HCT116 (cell line): Measurements from ENCODE around the gene CBFA2T2. TPM values are rescaled to one million over a fixed set of nuclear protein-coding genes. Genes with fewer than 3 reads are reported as not detected.

ENCODE experiments used
- ATAC-seq: fragments of 200-7000 bp; cut with Tn5 transposase; 2 replicates; pipeline ENCODE4 v1.9.1; 2020; ENCODE audit warnings: mild to moderate bottlenecking, moderate library complexity
- BruUV-seq: library from RNA; stranded (reverse); fragments of 400-500 nt; replicated peaks from 2 replicates; lab custom pipeline; 2021; lab: Mats Ljungman, UMichigan
- CTCF ChIA-PET: fragments of 300-600 bp; sonication (Branson Sonifier 250); formaldehyde crosslinking; loops from one replicate; lab custom pipeline; 2021; ENCODE audit warnings: antibody characterized with exemption; lab: Charles Lee
- POLR2A ChIA-PET: fragments of 300-600, 350-600 bp; sonication (Branson Sonifier 250); formaldehyde crosslinking; loops from one replicate; lab custom pipeline; 2021; ENCODE audit warnings: antibody characterized with exemption; lab: Charles Lee
- RAD21 ChIA-PET, 2 experiments: fragments of 300-600 bp; sonication (Branson Sonifier 250); formaldehyde crosslinking; loops; one replicate each; lab custom pipeline; 2023; ENCODE audit warnings: low total read pairs in 2 of 2; ENCODE audit not compliant: uncharacterized antibody in 2 of 2, unreplicated experiment in 2 of 2, low non-redundant PET in 1 of 2; lab: Charles Lee
- DNase-seq: peaks from one replicate; pipeline ENCODE4 v3.0.0-alpha.2; 2010; ENCODE audit warnings: low read depth, low spot score
- H2AFZ ChIP-seq: fragments of 200-600 bp; shearing (Covaris generic), sonication (generic); 2 replicates; pipeline ENCODE4 v1.6.1; 2017; ENCODE audit warnings: low read depth, mixed run types, mixed read lengths, antibody characterized with exemption, low read length; ENCODE audit not compliant: poor library complexity, severe bottlenecking
- H3K27ac ChIP-seq: 2 replicates; pipeline ENCODE4 v1.5.1; 2012; ENCODE audit warnings: low read depth, low read length
- H3K27me3 ChIP-seq: fragments of 200-600 bp; sonication (generic); 2 replicates; pipeline ENCODE4 v1.6.1; 2016; ENCODE audit warnings: mixed run types, low read length, mixed read lengths; ENCODE audit not compliant: insufficient read depth
- H3K36me3 ChIP-seq, 2 experiments: fragments of 200-500 bp in 1 of 2; fragments of 200-600 bp in 1 of 2; sonication (Bioruptor generic) in 1 of 2; sonication (generic) in 1 of 2; 2 replicates each; pipeline versions ENCODE4 v1.5.1 to v1.6.1; 2014 to 2016; ENCODE audit warnings: low read length in 2 of 2, inconsistent platforms in 1 of 2, mixed read lengths in 1 of 2, mixed run types in 1 of 2; ENCODE audit not compliant: insufficient read depth in 2 of 2, control insufficient read depth in 1 of 2
- H3K4me1 ChIP-seq, 2 experiments: fragments of 200-600 bp in 1 of 2; sonication (generic) in 1 of 2; 2 replicates each; pipeline versions ENCODE4 v1.5.1 to v1.6.1; 2012 to 2017; ENCODE audit warnings: low read length in 2 of 2, inconsistent platforms in 1 of 2, mild to moderate bottlenecking in 1 of 2, mixed read lengths in 1 of 2, mixed run types in 1 of 2, moderate library complexity in 1 of 2; ENCODE audit not compliant: insufficient read depth in 2 of 2, control insufficient read depth in 1 of 2
- H3K4me2 ChIP-seq: fragments of 200-600 bp; sonication (generic); 2 replicates; pipeline ENCODE4 v1.6.1; 2017; ENCODE audit warnings: mixed run types, low read length, mixed read lengths
- H3K4me3 ChIP-seq, 2 experiments: fragments of 200-600 bp in 1 of 2; sonication (generic) in 1 of 2; replicated peaks in 1 of 2; 2 replicates each; pipeline ENCODE4 v1.5.1; 2011 to 2016; ENCODE audit warnings: low read length in 2 of 2, control low read depth in 1 of 2, low read depth in 1 of 2, mild to moderate bottlenecking in 1 of 2, mixed read lengths in 1 of 2, mixed run types in 1 of 2
- H3K79me2 ChIP-seq: fragments of 200-600 bp; sonication (generic); 2 replicates; pipeline ENCODE4 v1.6.1; 2017; ENCODE audit warnings: mild to moderate bottlenecking, mixed run types, low read length, moderate library complexity, mixed read lengths; ENCODE audit not compliant: insufficient read depth
- H3K9ac ChIP-seq: fragments of 200-600 bp; sonication (generic); 2 replicates; pipeline ENCODE4 v1.6.1; 2016; ENCODE audit warnings: low read length, mixed read lengths
- H3K9me2 ChIP-seq: fragments of 200-600 bp; sonication (generic), shearing (Covaris generic); 2 replicates; pipeline ENCODE4 v1.6.1; 2017; ENCODE audit warnings: mixed run types, mild to moderate bottlenecking, moderate library complexity; ENCODE audit not compliant: insufficient read depth
- H3K9me3 ChIP-seq, 2 experiments: fragments of 200-500 bp in 1 of 2; fragments of 200-600 bp in 1 of 2; sonication (Bioruptor generic) in 1 of 2; sonication (generic) in 1 of 2; 2 replicates each; pipeline ENCODE4 v1.6.1; 2014 to 2017; ENCODE audit warnings: low read length in 2 of 2, mixed read lengths in 2 of 2, inconsistent platforms in 1 of 2, low read depth in 1 of 2, mild to moderate bottlenecking in 1 of 2, mixed run types in 1 of 2, moderate library complexity in 1 of 2; ENCODE audit not compliant: control insufficient read depth in 1 of 2, insufficient read depth in 1 of 2
- H4K20me1 ChIP-seq: fragments of 200-600 bp; sonication (generic), shearing (Covaris generic); 2 replicates; pipeline ENCODE4 v1.6.1; 2017; ENCODE audit warnings: mixed run types, mild to moderate bottlenecking, moderate library complexity; ENCODE audit not compliant: insufficient read depth
- CBX3 ChIP-seq: IDR thresholded peaks from 2 replicates; pipeline ENCODE4 v1.6.1; 2012; ENCODE audit warnings: low read depth
- CEBPB ChIP-seq: IDR thresholded peaks from 2 replicates; pipeline ENCODE4 v1.6.1; 2012; ENCODE audit warnings: low read depth
- EGR1 ChIP-seq: IDR thresholded peaks from 2 replicates; pipeline ENCODE4 v1.6.1; 2012; ENCODE audit warnings: low read depth
- ELF1 ChIP-seq: IDR thresholded peaks from 2 replicates; pipeline ENCODE4 v1.6.1; 2012; ENCODE audit warnings: low read depth, borderline replicate concordance
- EZH2phosphoT487 ChIP-seq: fragments of 200-600 bp; IDR thresholded peaks from 2 replicates; pipeline ENCODE4 v1.6.1; 2018; ENCODE audit warnings: antibody characterized with exemption, borderline replicate concordance
- FOSL1 ChIP-seq: IDR thresholded peaks from 2 replicates; pipeline ENCODE4 v1.6.1; 2012; ENCODE audit warnings: low read depth
- JUND ChIP-seq: IDR thresholded peaks from 2 replicates; pipeline ENCODE4 v1.6.1; 2012
- MAX ChIP-seq: IDR thresholded peaks from 2 replicates; pipeline ENCODE4 v1.6.1; 2012
- POLR2A ChIP-seq: IDR thresholded peaks from 2 replicates; pipeline ENCODE4 v1.7.0; 2011; ENCODE audit warnings: borderline replicate concordance; ENCODE audit not compliant: insufficient read depth, insufficient read length; ENCODE audit errors: extremely low read depth
- POLR2AphosphoS5 ChIP-seq: IDR thresholded peaks from 2 replicates; pipeline ENCODE4 v1.6.1; 2011; ENCODE audit warnings: mild to moderate bottlenecking, low read depth, low read length, moderate library complexity
- RAD21 ChIP-seq: IDR thresholded peaks from 2 replicates; pipeline ENCODE4 v1.6.1; 2012; ENCODE audit warnings: low read depth, mild to moderate bottlenecking
- REST ChIP-seq: IDR thresholded peaks from 2 replicates; pipeline ENCODE4 v1.6.1; 2012; ENCODE audit warnings: low read depth
- SIN3A ChIP-seq: IDR thresholded peaks from 2 replicates; pipeline ENCODE4 v1.6.1; 2012; ENCODE audit warnings: low read depth
- SRF ChIP-seq: IDR thresholded peaks from 2 replicates; pipeline ENCODE4 v1.6.1; 2012; ENCODE audit warnings: low read depth
- TCF7L2 ChIP-seq: IDR thresholded peaks from 2 replicates; pipeline ENCODE4 v1.7.0; 2011; ENCODE audit warnings: borderline replicate concordance, inconsistent platforms; ENCODE audit not compliant: insufficient read depth, insufficient read length; ENCODE audit errors: extremely low read depth
- YY1 ChIP-seq: IDR thresholded peaks from 2 replicates; pipeline ENCODE4 v1.6.1; 2011; ENCODE audit warnings: low read length, low read depth, moderate library complexity, mild to moderate bottlenecking; ENCODE audit not compliant: insufficient replicate concordance; ENCODE audit errors: extremely low read depth
- ZBTB33 ChIP-seq: IDR thresholded peaks from 2 replicates; pipeline ENCODE4 v1.6.1; 2011; ENCODE audit warnings: mild to moderate bottlenecking, low read length, moderate library complexity; ENCODE audit not compliant: insufficient replicate concordance; ENCODE audit errors: extremely low read depth
- ZFX ChIP-seq: fragments of 450-650 bp; IDR thresholded peaks from 2 replicates; pipeline ENCODE4 v1.6.1; 2017
- intact Hi-C: fragments of 100-400 bp; cut with micrococcal nuclease; formaldehyde crosslinking; loops from 2 replicates; pipeline ENCODE4 v1.10.0; 2022
- total RNA-seq: library from RNA; stranded (reverse); gene quantifications from one replicate; pipeline ENCODE4 v1.2.1, GENCODE V29; 2021; ENCODE audit not compliant: unreplicated experiment
- TF ChIP-seq, protein P1 (sequence below): IDR thresholded peaks from 2 replicates; pipeline ENCODE4 v1.6.1; 2012

The CBFA2T2 gene
- total RNA-seq, 1 experiment from 2014 or later: 8.0 TPM

GRCh38 chr20:33677991-33678702, 188.3 kb downstream of the CBFA2T2 start (continued):
- no peak for TF ChIP-seq REST

DNA sequence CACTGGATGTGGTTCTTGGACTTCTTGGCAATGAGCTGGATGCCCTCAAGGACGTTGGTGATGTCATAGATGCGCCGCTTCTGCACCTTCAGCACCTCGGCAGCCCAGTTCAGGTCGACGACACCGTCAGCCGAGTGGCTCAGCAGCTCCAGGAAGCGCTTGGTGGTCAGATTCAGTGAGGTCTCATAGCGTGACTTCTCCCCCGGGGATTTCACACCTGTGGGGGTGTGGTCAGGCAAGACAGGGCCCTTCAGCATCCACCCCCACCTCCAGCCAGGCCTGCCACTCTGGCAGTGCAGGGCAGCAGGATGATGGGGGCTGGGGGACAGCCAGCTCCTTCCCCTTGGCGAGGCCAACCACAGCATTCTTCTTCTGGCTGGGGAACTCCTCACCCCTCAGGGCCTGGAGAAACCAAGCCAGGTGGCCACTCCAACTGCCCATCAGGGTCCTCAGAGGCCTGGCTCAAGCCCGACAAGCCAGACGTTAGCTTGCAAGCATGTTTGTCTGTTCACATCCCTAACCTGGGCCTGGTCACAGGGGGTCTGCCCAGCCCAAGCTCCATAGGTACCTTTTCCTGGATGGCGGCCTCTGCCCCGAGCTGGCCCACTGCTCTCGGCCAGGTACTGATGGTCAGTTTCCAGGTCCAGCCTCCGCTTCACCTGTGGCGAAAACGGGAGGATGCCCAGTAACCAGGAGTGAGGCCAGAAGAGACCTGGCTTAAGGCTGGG, 190.0 kb downstream of the CBFA2T2 start:
- no peak for TF ChIP-seq POLR2AphosphoS5
- no peak for TF ChIP-seq ZBTB33
- TF ChIP-seq CBX3: no peak
- no peak for TF ChIP-seq EGR1
- TF ChIP-seq, protein P1, sequence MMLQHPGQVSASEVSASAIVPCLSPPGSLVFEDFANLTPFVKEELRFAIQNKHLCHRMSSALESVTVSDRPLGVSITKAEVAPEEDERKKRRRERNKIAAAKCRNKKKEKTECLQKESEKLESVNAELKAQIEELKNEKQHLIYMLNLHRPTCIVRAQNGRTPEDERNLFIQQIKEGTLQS: no peak
- no peak for TF ChIP-seq EZH2phosphoT487
- no peak for TF ChIP-seq CEBPB
- TF ChIP-seq POLR2A: no peak
- TF ChIP-seq SRF: no peak
- TF ChIP-seq ELF1: no peak
- TF ChIP-seq RAD21: no peak
- TF ChIP-seq JUND: no peak
- TF ChIP-seq SIN3A: no peak
- TF ChIP-seq FOSL1: no peak
- TF ChIP-seq MAX: no peak
- no peak for TF ChIP-seq ZFX
- no peak for TF ChIP-seq YY1
- TF ChIP-seq TCF7L2: no peak
- Histone ChIP-seq H3K9ac (no peak overlapping the region), H3K36me3 (peaks cover 0 to 5% of the 10 kb centered on the region in 2 experiments; a peak in 2 of 4 replicates), H3K4me1 (peaks cover 11 to 18% of the 10 kb centered on the region in 2 experiments), H3K79me2 (peaks cover 25% of the 10 kb centered on the region), H3K27me3 (no peaks in the 10 kb centered on the region), H3K9me2 (no peaks in the 10 kb centered on the region), H2AFZ (no peak overlapping the region), H3K4me2 (no peak overlapping the region), H3K27ac (peak overlapping the region; percentile 50; the same call in 1 of the 2 replicates), H4K20me1 (no peaks in the 10 kb centered on the region), H3K4me3 (no peak overlapping the region), H3K9me3 (no peaks in the 10 kb centered on the region)
- ChIA-PET CTCF (interaction anchor here (1.1 kb wide), 1 partner anchor 11 kb away, joined by 3 read pairs; no protein-coding TSS in a partner anchor), RAD21 (no interaction called here), POLR2A (no interaction called here)
- no peak for ATAC-seq
- BruUV-seq: no TSS peak
- DNase-seq: no peak
- intact Hi-C loops: no loop called here
